NCI-H187 treated with DMSO at 0.1 percent for 48 hours (cell line): ENCODE results near the gene TCF7L1.
"Not testable (repeated sequence)": the region's sequence is repeated elsewhere in the genome, so short reads cannot be mapped to it uniquely, and the experiment has no call there.

Experiments
- DNase-seq: peaks from one replicate; lab custom pipeline; 2025; lab: John Stamatoyannopoulos, UW

TCF7L1 gene

GRCh38 chr2:85282914-85283313 lies 149.7 kb downstream of the TCF7L1 start:
- DNase-seq: no peak

- DNase-seq: no peak
Observed at GRCh38 chr2:85283641-85284040, 150.4 kb downstream of the TCF7L1 start.

DNA sequence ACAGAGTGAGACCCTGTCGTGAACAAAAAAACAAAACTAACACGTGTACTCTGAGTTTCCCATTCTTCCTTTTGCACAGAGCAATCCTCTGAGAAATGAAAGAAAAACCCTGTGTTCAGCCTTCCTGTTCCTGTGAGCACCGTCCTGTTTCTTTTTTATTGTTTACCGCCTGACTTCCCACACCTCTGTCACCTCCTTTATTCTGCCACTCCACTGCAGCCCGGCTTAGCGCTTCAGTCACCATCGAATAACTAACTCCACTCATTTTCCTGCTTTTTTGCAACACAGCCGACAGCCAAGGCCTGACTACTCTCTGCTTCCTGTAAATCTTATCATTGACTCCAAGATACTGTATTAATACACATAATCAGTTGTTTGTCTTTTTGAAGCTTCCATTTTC lies 153.7 kb downstream of the TCF7L1 start:
- no peak for DNase-seq

DNA sequence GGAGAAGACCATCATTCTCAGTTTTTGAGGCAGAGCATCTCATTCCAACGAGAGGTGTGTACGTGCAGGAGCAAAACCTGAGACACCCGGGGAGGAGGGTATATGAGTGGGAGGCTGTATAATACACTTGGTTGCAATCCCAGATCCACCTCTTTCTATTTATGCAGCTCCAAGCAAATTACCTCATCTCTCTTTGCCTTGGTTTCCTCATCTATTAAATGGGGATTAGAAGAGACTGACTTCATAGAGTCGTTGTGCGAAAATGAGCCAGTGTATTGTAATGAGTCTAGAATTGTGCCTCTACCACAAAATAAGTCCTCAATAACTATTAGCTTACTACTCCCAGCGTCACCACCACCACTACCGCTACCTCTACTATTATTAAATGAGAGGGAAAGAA lies 154.5 kb downstream of the TCF7L1 start:
- DNase-seq: no peak

DNA sequence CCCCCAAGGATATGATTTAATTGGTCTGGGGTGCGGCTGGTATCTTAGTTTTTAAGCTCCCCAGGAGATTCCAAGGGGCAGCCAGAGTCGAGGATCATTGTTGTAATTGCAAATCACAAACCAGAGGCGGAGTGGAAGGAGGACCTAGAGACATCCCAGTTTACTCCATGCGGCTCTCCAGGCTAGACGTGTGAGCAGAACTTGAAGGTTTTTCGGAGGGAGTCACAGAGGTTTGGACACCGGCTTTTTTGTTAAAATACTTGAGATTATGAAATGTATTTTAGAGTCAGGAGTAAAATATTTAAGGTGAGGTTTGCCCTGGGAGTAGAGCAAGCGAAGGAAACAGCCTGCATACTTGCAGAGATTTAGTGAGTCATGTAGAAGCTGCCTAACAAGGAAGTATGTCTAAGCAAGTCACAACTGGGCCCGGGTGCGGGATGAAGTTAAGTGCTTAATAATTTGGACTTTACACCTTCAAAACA lies 155.1 kb downstream of the TCF7L1 start:
- no peak for DNase-seq

DNA sequence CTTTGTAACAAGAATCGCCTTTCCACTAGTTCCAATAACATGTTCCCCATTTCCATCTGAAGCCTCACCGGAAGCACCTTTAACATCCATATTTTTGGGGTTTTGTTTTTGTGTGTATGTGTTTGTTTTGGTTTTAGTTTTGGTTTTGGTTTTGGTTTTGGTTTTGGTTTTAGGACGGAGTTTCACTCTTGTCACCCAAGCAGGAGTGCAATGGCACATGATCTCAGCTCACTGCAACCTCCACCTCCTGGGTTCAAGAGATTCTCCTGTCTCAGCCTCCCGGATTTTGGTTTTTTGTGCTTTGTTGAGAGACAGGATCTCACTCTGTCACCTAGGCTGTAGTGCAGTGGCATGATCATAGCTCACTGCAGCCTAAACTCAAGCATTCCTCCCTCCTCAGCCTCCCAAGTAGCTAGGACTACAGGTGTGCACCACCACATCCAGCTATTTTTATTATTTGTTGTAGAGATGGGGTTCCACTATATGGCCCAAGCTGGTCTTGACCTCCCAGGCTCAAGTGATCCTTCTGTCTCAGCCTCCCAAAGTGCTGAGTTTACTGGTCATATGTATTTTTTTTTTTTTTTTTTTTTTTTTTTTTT lies 158.3 kb downstream of the TCF7L1 start:
- no peak for DNase-seq

DNA sequence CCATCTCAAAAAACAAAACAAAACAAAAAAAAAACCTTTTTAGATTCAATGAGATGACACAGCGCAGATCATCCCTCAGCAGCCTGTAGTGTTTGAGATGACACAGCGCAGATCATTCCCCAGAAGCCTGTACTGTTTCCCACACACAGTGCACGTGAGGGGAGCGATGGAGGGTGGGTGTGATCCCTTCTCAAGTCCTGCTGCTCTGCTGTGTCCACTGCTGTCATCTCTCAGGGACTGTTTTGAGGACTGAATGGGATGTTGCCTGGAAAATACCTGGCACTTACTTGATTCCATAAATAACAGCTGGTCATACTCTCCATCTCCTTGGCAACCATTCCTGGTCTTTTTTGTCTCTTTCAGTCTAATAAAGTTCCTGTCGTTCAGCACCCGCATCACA lies 168.9 kb downstream of the TCF7L1 start:
- no peak for DNase-seq

GRCh38 chr2:85303780-85304531 lies 170.8 kb downstream of the TCF7L1 start:
- DNase-seq: no peak

DNA sequence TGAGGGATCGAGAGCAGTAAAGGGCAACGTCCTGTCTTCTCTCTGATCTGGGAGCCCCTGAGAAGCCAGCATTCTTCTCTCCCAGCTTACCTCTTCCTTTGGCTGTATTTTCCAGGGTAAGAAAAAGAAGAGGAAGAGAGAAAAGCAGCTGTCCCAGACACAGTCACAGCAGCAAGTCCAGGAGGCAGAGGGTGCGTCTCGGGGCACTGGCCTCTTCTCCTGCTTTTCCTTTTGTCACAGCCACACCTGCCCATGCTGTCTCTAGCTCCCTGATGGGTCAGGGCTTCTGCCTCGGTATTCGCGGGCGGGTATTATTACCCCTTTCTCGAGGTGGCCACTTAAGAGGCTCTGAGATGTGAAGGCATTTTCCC lies 174.3 kb downstream of the TCF7L1 start:
- DNase-seq: no peak

GRCh38 chr2:85308201-85308600 lies 175.0 kb downstream of the TCF7L1 start:
- DNase-seq: no peak

DNA sequence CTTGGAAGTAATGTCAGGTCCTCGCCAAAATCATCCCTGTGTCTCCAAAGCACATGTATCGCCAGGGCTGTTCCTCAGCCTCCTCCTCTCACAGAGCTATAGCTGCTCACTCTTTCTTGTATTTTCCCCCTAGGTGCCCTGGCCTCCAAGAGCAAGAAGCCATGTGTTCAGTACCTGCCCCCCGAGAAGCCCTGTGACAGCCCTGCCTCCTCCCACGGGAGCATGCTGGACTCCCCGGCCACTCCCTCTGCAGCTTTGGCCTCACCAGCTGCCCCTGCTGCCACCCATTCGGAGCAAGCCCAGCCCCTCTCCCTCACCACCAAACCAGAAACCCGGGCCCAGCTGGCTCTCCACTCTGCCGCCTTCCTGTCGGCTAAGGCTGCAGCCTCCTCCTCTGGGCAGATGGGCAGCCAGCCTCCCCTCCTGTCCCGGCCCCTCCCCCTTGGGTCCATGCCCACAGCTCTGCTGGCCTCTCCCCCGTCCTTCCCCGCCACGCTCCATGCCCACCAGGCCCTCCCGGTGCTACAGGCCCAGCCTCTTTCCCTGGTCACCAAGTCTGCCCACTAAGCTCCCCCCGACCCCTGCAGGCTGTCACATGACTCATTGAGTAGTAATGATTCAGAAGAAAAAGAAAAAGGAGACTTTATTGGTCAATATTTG lies 175.8 kb downstream of the TCF7L1 start:
- DNase-seq: no peak

GRCh38 chr2:85309699-85310321 lies 176.6 kb downstream of the TCF7L1 start:
- no peak for DNase-seq

- no peak for DNase-seq
Observed at GRCh38 chr2:85310330-85310729, 177.1 kb downstream of the TCF7L1 start.

GRCh38 chr2:85312404-85312803 lies 179.2 kb downstream of the TCF7L1 start:
- DNase-seq: no peak

DNA sequence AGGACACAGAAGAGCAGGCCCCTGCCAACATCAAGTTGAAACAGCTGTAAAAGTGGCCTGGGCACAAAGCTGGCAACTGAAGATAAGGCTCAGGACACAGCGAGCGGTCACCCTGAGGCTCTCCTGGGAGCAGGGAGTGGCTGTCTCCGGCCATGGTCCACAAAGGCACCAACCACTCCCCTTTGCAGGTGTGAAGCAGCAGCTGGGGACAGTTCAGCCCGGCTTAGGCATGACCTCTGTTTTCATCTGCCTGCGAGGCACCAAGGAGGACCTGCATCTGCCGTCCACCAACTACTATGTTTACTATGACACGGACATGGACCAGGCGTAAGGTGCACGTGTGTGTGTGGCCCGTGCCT lies 181.7 kb downstream of the TCF7L1 start:
- no peak for DNase-seq

- DNase-seq: not testable (repeated sequence)
Observed at GRCh38 chr2:85315921-85316320, 182.7 kb downstream of the TCF7L1 start.

- no peak for DNase-seq
Observed at GRCh38 chr2:85318222-85319074, 185.3 kb downstream of the TCF7L1 start.

GRCh38 chr2:85319796-85320195 lies 186.6 kb downstream of the TCF7L1 start:
- DNase-seq: no peak

- no peak for DNase-seq
Observed at GRCh38 chr2:85323351-85323987, 190.3 kb downstream of the TCF7L1 start.

GRCh38 chr2:85323988-85324367 lies 190.8 kb downstream of the TCF7L1 start:
- DNase-seq: not testable (repeated sequence)
